GM12878 (cell line): ENCODE data around the gene NAAA. TPM values are rescaled to one million over a fixed set of nuclear protein-coding genes. Genes with fewer than 3 reads are reported as not detected.

Experiments used
- CUX1 ChIP-seq: IDR thresholded peaks from 2 replicates; pipeline ENCODE4 v1.6.1; 2012; ENCODE audit warnings: improper control_type of control experiment, low read depth, low read length; ENCODE audit not compliant: insufficient replicate concordance
- REST ChIP-seq: IDR thresholded peaks from 2 replicates; pipeline ENCODE4 v1.6.1; 2012; ENCODE audit warnings: mild to moderate bottlenecking, low read depth, low read length
- polyA plus RNA-seq, 11 experiments: library from polyadenylated mRNA; depleted of rRNA in 4 of 11; unstranded in 6 of 11; stranded (reverse) in 5 of 11; fragments of >200 nt; fragmentation: Nextera tagmentation in 4 of 11; fragmentation: Illumina TruSeq in 1 of 11; extraction: Ambion mirVana in 4 of 11; extraction: Trizol in 1 of 11; gene quantifications; 1 replicate in 1 of 11; 2 replicates in 10 of 11; pipeline versions ENCODE4 v1.2.1 to v1.2.3, GENCODE V29; 2011 to 2016; ENCODE audit warnings: inconsistent platforms in 2 of 11, missing spikeins in 2 of 11, low read depth in 1 of 11
- total RNA-seq, 4 experiments: library from RNA; depleted of rRNA in 3 of 4; stranded (reverse); fragments of >200 nt in 3 of 4; fragmentation: Illumina TruSeq in 1 of 4; extraction: Trizol in 1 of 4; gene quantifications; 2 replicates each; pipeline versions ENCODE4 v1.2.1 to v1.2.3, GENCODE V29; 2013 to 2021

NAAA gene
- total and polyA plus RNA-seq, 10 of the 15 experiments (the other 5 are each of a cell fraction or from before 2014, with no cell fraction given): 0.60 to 4.9 (median 2.6) TPM

- TF ChIP-seq REST (no peak), CUX1 (no peak)
- TF ChIP-seq, all 136 proteins: peak for 0
Measured at GRCh38 chr4:75953509-75953908, 12.7 kb upstream of the NAAA start (continued).
